8988T (cell line): ENCODE measurements around the gene MEFV.
"Not testable (repeated sequence)": the region's sequence is repeated elsewhere in the genome, so short reads cannot be mapped to it uniquely, and the experiment has no call there.

Source experiments
- DNase-seq: peaks from one replicate; pipeline ENCODE4 v3.0.0; 2011

Gene MEFV

GRCh38 chr16:3256146-3256865, at the start of gene MEFV:
TSS of gene MEFV (minus strand) at chr16:3256633. CDS start at chr16:3256587, 46 bp downstream.
- no peak for DNase-seq

- DNase-seq = no peak
These were observed 49.6 kb upstream of the MEFV start for GRCh38 chr16:3306078-3306477.

- peak; percentile 61 for DNase-seq
These were observed 49.0 kb upstream of the MEFV start, which contains the start of the genes TIGD7 and ZNF75A for GRCh38 chr16:3305109-3306068. TSS of gene TIGD7 (minus strand) at chr16:3305430. CDS start at chr16:3300614, 4,816 bp downstream. TSS of gene ZNF75A (plus strand) at chr16:3305497. CDS start at chr16:3308429, 2,932 bp downstream.

- no peak for DNase-seq
These were observed 47.9 kb upstream of the MEFV start for GRCh38 chr16:3304370-3304769.

- no peak for DNase-seq
These were observed 39.4 kb upstream of the MEFV start for GRCh38 chr16:3295783-3296182.

- DNase-seq = no peak
These were observed 38.8 kb upstream of the MEFV start for GRCh38 chr16:3295209-3295608.

- DNase-seq = no peak
These were observed 36.2 kb upstream of the MEFV start for GRCh38 chr16:3292604-3293003.

GRCh38 chr16:3289998-3290673, 33.7 kb upstream of the MEFV start:
- no peak for DNase-seq

GRCh38 chr16:3285131-3285530, 28.7 kb upstream of the MEFV start:
- DNase-seq = no peak

- DNase-seq = no peak
These were observed 27.4 kb upstream of the MEFV start for GRCh38 chr16:3283543-3284447.

- DNase-seq = peak; percentile 85
These were observed 26.5 kb upstream of the MEFV start, which contains the start of gene ZNF263 for GRCh38 chr16:3282730-3283542. TSS of gene ZNF263 (plus strand) at chr16:3283491. CDS start at chr16:3283819, 328 bp downstream.

GRCh38 chr16:3282103-3282729, 25.8 kb upstream of the MEFV start:
- DNase-seq = no peak

GRCh38 chr16:3281222-3281820, 24.9 kb upstream of the MEFV start:
- DNase-seq = no peak

- DNase-seq = no peak
These were observed 20.2 kb upstream of the MEFV start for GRCh38 chr16:3276679-3277078.

- DNase-seq = no peak
These were observed 18.5 kb upstream of the MEFV start for GRCh38 chr16:3274947-3275346.

- no peak for DNase-seq
These were observed 18.1 kb upstream of the MEFV start for GRCh38 chr16:3274490-3274889.

- not testable (repeated sequence) for DNase-seq
These were observed 14.8 kb upstream of the MEFV start for GRCh38 chr16:3271281-3271680.

GRCh38 chr16:3270718-3271117, 14.3 kb upstream of the MEFV start:
- not testable (repeated sequence) for DNase-seq

- no peak for DNase-seq
These were observed 11.9 kb upstream of the MEFV start for GRCh38 chr16:3268294-3268693.
